Measurements from ENCODE around the gene GRIN3B.

DNA sequence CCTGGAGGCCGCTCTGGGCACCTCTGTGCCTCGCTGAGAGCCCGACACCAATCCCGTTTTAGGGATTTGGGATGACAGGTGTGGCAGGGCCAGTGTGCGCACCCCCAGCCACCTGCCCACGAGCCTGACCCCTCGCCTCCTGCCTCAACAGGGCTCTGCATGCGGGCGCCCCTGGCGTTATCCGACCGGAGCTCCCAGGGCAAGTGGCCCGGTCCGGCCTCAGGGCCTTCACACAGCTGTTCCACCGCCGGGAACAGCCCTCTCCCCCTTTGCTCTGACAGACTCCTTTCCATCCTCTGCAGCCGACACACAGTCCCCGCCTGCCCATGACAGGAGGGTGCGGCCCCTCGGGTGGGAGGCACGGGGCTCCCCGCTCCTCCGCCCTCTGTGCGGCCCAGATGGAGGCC is 23.2 kb upstream of the GRIN3B start:
- TF ChIP-seq, protein P1, sequence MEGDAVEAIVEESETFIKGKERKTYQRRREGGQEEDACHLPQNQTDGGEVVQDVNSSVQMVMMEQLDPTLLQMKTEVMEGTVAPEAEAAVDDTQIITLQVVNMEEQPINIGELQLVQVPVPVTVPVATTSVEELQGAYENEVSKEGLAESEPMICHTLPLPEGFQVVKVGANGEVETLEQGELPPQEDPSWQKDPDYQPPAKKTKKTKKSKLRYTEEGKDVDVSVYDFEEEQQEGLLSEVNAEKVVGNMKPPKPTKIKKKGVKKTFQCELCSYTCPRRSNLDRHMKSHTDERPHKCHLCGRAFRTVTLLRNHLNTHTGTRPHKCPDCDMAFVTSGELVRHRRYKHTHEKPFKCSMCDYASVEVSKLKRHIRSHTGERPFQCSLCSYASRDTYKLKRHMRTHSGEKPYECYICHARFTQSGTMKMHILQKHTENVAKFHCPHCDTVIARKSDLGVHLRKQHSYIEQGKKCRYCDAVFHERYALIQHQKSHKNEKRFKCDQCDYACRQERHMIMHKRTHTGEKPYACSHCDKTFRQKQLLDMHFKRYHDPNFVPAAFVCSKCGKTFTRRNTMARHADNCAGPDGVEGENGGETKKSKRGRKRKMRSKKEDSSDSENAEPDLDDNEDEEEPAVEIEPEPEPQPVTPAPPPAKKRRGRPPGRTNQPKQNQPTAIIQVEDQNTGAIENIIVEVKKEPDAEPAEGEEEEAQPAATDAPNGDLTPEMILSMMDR (IDR thresholded peaks at IDR 0.05): no peak
- TF ChIP-seq POLR2AphosphoS5 (IDR thresholded peaks at IDR 0.05; ENCODE audit: insufficient read depth in 1 of 2, low read depth in 1 of 2): no peak

Data from vagina (tissue), 2 donors.